ENCODE data around the gene FAS. TPM values are rescaled to one million over a fixed set of nuclear protein-coding genes. Genes with fewer than 3 reads are reported as not detected.

The FAS gene
- total and polyA plus RNA-seq, 2 experiments from 2014 or later, result 0.77 to 1.2 TPM

DNA sequence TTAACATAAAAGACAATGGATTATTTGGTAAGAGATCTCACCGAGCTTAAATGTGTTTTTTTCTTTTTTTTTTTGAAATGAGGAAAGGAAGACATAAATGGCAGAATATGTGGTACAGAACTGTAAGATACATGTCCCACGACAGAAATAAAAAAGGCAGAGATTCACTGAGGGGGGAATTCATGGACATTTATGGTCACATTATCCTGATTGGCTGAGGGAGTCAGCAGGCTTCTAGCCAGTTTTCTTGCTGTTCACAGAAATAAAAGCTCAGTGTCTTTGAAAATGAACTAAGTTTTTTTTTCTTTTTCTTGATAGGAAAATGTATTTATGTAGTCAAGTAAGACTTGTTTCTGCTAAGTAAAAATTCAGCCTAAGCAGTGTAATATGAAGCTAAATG lies 8.2 kb upstream of the FAS start:
- Histone ChIP-seq H3K4me3 (no peak overlapping the region), H3K27me3 (no peaks in the 10 kb centered on the region), H3K9me3 (ENCODE audit: low read depth) (no peaks in the 10 kb centered on the region), H3K36me3 (no peaks in the 10 kb centered on the region), H3K4me1 (ENCODE audit: low read depth) (peaks cover 20% of the 10 kb centered on the region), H3K27ac (no peak overlapping the region)
- peak in 1 of 2 donors; percentile 50 for DNase-seq (ENCODE audit: low read depth in 1 of 2, low spot score in 1 of 2)
- no peak for TF ChIP-seq CTCF (IDR thresholded peaks at IDR 0.05; ENCODE audit: low read depth, low read length)

- no peak for TF ChIP-seq CTCF (IDR thresholded peaks at IDR 0.05; ENCODE audit: low read depth, low read length)
- DNase-seq (ENCODE audit: low read depth in 1 of 2, low spot score in 1 of 2), result peak in 1 of 2 donors; percentile 65
- no peak overlapping the region for H3K4me3 ChIP-seq
- peaks cover 20% of the 10 kb centered on the region for H3K4me1 ChIP-seq (ENCODE audit: low read depth)
- no peaks in the 10 kb centered on the region for H3K36me3 ChIP-seq
- H3K27ac ChIP-seq, result no peak overlapping the region
- no peaks in the 10 kb centered on the region for H3K27me3 ChIP-seq
- H3K9me3 ChIP-seq (ENCODE audit: low read depth), result no peaks in the 10 kb centered on the region
Measured at GRCh38 chr10:88983206-88983605, 7.4 kb upstream of the FAS start.

- Histone ChIP-seq H3K4me3 (no peak overlapping the region), H3K36me3 (no peaks in the 10 kb centered on the region), H3K9me3 (ENCODE audit: low read depth) (no peaks in the 10 kb centered on the region), H3K27me3 (peaks cover 5% of the 10 kb centered on the region), H3K4me1 (ENCODE audit: low read depth) (peaks cover 20% of the 10 kb centered on the region), H3K27ac (no peak overlapping the region)
- no peak for TF ChIP-seq CTCF (IDR thresholded peaks at IDR 0.05; ENCODE audit: low read depth, low read length)
- no peak for DNase-seq (ENCODE audit: low read depth in 1 of 2, low spot score in 1 of 2)
Measured at GRCh38 chr10:88983939-88984338, 6.7 kb upstream of the FAS start.

- peaks cover 20% of the 10 kb centered on the region for H3K4me1 ChIP-seq (ENCODE audit: low read depth)
- no peak for DNase-seq (ENCODE audit: low read depth in 1 of 2, low spot score in 1 of 2)
- H3K27me3 ChIP-seq, result peaks cover 11% of the 10 kb centered on the region
- H3K9me3 ChIP-seq (ENCODE audit: low read depth), result no peaks in the 10 kb centered on the region
- H3K4me3 ChIP-seq, result no peak overlapping the region
- H3K36me3 ChIP-seq, result no peaks in the 10 kb centered on the region
- no peak overlapping the region for H3K27ac ChIP-seq
- TF ChIP-seq CTCF (IDR thresholded peaks at IDR 0.05; ENCODE audit: low read depth, low read length), result no peak
Measured at GRCh38 chr10:88984525-88984924, 6.1 kb upstream of the FAS start.

DNA sequence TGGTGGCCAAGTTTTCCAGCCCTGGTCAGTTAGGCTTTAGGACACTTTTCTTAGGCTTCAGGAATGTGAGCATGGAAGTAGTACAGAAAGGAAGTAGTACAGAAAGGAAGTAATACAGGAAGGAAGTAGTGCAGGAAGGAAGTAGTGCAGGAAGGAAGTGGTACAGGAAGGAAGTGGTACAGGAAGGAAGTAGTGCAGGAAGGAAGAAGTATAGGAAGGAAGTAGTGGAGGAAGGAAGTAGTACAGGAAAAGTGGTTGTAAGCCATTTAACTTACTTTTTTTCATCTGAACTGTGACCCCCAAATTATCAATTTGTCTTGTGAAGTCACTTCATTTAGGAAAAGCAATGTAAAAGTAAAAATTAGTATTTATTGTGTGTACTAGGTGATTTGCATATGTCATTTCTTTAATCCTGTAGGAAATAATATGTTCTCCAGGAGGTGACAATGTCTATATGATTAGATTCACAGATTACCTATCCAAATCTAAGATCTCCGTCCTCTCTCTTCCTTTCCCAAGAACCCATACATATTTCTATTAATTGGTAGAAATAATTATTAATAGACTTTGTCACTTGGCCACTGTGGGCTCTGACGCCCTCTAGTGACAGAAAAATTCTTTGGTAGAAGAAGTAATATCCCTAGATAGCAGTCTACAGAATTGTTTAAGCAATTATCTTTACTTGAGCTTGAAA lies 3.9 kb upstream of the FAS start:
- peaks cover 31% of the 10 kb centered on the region for H3K27me3 ChIP-seq
- H3K4me1 ChIP-seq (ENCODE audit: low read depth), result peaks cover 6% of the 10 kb centered on the region
- DNase-seq (ENCODE audit: low read depth in 1 of 2, low spot score in 1 of 2), result peak; percentile 64 to 66
- H3K9me3 ChIP-seq (ENCODE audit: low read depth), result no peaks in the 10 kb centered on the region
- H3K27ac ChIP-seq, result no peak overlapping the region
- H3K4me3 ChIP-seq, result no peak overlapping the region
- H3K36me3 ChIP-seq, result no peaks in the 10 kb centered on the region
- TF ChIP-seq CTCF (IDR thresholded peaks at IDR 0.05; ENCODE audit: low read depth, low read length), result peak; percentile 64
